SK-N-SH (cell line): ENCODE results near the gene C22orf15.

ENCODE experiments used
- CTCF ChIP-seq: fragments of 200-600 bp; sonication (generic); IDR thresholded peaks from 2 replicates; pipeline ENCODE4 v1.6.1; 2017; ENCODE audit warnings: antibody characterized with exemption, mild to moderate bottlenecking, moderate library complexity
- EP300 ChIP-seq, 2 experiments: IDR thresholded peaks; 2 replicates each; pipeline versions ENCODE4 v1.4.0 to v1.6.1; 2012; ENCODE audit warnings: borderline replicate concordance in 1 of 2, low read depth in 1 of 2, low read length in 1 of 2
- JUND ChIP-seq: IDR thresholded peaks from 2 replicates; pipeline ENCODE4 v1.4.0; 2012
- MAX ChIP-seq: IDR thresholded peaks from 2 replicates; pipeline ENCODE4 v1.4.0; 2012; ENCODE audit warnings: low read depth
- NFIC ChIP-seq: IDR thresholded peaks from 2 replicates; pipeline ENCODE4 v1.4.0; 2012; ENCODE audit warnings: borderline replicate concordance
- POLR2AphosphoS5 ChIP-seq: IDR thresholded peaks from 2 replicates; pipeline ENCODE4 v1.6.1; 2012; ENCODE audit warnings: low read depth, low read length
- RAD21 ChIP-seq: IDR thresholded peaks from 2 replicates; pipeline ENCODE4 v1.6.1; 2012; ENCODE audit warnings: mild to moderate bottlenecking, low read length
- RCOR1 ChIP-seq: fragments of 150-350 bp; IDR thresholded peaks from 2 replicates; pipeline ENCODE4 v1.6.1; 2017; ENCODE audit warnings: antibody characterized with exemption, low read length
- RFX5 ChIP-seq: IDR thresholded peaks from 2 replicates; pipeline ENCODE4 v1.6.1; 2012; ENCODE audit warnings: mild to moderate bottlenecking, improper control_type of control experiment, low read length
- SMC3 ChIP-seq: IDR thresholded peaks from 2 replicates; pipeline ENCODE4 v1.6.1; 2012; ENCODE audit warnings: low read depth, low read length, improper control_type of control experiment
- TAF1 ChIP-seq: IDR thresholded peaks from 2 replicates; pipeline ENCODE4 v1.6.1; 2012; ENCODE audit warnings: low read depth, mild to moderate bottlenecking, low read length, moderate library complexity, borderline replicate concordance

- TF ChIP-seq CTCF (no peak), SMC3 (no peak), POLR2AphosphoS5 (no peak), RAD21 (no peak), MAX (no peak), NFIC (no peak), RCOR1 (no peak), TAF1 (no peak), JUND (no peak), EP300 (IDR thresholded peaks at IDR 0.05; ENCODE audit: borderline replicate concordance in 1 of 2, low read depth in 1 of 2, low read length in 1 of 2) (no peak), RFX5 (no peak)
Observed at GRCh38 chr22:23774922-23775436, 12.2 kb downstream of the C22orf15 start.
